ENCODE data around the gene POU2F1.
"Not testable (repeated sequence)": the region's sequence is repeated elsewhere in the genome, so short reads cannot be mapped to it uniquely, and the experiment has no call there.

Gene POU2F1

DNA sequence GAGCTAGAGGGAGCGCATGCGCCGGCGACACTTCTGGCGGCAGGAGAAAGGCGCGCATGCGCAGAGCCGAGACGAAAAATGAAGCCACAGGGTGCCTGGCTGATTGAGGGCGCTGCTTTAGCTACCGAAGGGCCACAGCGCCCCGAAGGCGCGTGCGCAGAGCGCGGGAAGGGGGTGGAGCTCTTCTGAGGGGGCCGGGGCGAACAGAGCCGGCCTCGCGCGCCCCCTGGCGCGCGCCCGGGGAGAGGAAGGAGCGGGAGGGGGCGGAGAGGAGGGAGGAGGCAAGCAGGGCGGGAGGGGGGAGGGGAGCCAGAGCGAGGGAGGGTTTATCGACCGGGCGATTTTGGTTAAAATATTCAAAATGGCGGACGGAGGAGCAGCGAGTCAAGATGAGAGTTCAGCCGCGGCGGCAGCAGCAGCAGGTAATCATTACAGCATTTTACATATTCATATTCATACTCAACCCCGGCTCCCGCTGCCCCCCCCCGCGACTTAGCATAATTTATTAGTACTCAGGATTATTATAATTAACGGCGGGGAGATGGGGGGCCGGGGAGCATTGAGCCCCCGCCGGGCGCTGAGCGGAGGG is at the start of gene POU2F1:
Gene POU2F1 (plus strand): TSS at position 350 of the 589 bp plus-strand sequence. CDS start 12 bp downstream, at position 362.
- FAIRE-seq = peak; percentile 66

DNA sequence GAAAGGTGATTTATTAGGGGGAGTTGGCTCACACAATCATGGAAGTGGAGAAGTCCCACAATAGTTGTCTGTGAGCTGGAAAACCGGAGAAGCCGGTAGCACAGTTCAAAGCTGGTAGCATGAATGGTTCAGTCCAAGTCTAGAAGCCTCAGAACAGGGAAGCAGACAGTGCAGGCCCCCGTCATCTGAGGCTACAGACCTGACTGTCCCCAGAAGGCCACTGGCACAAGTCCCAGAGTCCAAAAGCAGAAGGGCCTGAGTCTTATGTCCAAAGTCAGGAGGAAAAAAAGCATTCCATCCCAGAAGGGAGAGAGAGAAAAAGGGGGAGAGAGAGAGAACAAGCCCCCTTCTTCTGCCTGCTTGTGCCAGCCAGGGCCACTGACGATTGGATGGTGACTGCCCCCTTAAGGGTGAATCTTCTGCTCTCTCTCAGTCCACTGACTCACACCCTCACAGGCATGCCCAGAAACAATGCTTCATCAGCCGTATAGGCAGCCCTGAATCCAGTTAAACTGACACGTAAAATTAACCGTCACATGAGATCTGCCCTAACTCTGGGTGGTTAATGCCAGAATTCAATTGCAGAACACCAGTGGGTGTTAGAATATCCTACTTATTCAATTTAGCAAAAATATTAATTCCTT is 49.3 kb upstream of the POU2F1 start:
- no peak for FAIRE-seq

DNA sequence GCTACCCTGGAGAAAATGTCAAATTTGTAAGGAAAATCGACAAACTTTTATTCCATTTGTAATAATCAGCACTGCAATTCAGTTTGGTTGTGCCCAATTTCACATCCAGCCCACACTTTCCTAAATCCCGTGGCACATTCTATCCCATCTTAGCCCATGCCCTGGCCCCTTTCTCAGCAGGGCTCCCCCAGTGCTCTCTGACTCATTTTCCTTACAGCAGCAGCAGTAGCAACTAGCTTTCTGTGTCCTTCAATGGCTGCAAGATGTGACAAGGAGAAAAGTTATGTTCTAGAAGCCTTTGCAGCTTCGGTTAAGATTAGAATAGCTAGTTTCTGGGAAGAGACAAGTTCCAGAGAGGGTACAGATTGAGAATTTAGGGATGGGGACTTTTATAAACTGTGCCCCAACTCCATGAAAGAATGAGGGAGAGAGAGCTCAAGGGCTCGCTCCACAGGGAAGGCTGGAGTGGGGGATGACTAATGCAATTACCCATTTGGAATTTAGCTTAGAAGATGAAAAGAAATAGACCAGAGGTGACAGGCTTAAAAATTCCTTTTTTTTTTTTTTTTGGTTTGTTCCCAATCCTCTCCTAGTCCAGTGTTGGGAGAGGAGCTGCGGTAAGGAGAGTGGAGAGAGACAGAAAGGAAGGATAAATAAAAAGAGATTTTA is 47.0 kb upstream of the POU2F1 start:
- FAIRE-seq = no peak

DNA sequence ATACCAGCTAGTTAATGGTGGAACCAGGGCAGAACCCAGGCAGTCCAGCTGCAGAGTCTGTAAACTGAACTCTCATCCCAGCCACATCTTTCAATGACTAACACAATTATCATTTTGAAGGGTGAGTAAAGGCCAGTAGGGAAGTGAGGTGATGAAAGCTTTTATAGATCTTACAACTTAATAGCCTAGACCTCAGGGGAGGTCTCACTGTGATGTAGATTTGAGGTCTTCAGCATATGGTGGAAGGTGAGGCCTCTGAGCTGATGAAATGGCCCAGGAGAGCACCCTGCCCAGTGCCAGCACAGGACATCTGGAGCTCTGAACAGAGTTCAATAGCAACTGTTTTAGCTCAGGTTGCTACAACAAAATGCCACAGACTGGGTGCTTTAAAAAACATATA is 44.8 kb upstream of the POU2F1 start:
- FAIRE-seq = no peak

DNA sequence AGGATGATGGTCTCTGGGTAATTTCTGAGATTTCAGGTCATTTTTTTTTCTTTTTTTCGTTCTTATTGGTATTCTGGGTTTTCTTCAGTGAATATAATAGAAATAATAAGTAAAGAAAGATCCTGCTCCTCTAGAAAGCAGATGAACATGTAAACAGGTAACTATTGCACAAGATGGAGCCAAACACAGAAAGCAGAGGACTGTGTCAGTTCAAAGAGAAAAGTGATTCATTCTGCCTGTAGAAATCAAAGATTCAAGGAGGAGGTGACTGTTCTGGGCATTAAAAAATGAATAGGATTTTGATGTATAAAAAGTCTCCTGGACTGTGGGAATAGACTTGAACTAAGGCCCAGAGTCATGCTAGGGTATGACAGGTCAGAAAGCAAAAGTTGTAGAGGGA is 41.9 kb upstream of the POU2F1 start:
- FAIRE-seq = no peak

DNA sequence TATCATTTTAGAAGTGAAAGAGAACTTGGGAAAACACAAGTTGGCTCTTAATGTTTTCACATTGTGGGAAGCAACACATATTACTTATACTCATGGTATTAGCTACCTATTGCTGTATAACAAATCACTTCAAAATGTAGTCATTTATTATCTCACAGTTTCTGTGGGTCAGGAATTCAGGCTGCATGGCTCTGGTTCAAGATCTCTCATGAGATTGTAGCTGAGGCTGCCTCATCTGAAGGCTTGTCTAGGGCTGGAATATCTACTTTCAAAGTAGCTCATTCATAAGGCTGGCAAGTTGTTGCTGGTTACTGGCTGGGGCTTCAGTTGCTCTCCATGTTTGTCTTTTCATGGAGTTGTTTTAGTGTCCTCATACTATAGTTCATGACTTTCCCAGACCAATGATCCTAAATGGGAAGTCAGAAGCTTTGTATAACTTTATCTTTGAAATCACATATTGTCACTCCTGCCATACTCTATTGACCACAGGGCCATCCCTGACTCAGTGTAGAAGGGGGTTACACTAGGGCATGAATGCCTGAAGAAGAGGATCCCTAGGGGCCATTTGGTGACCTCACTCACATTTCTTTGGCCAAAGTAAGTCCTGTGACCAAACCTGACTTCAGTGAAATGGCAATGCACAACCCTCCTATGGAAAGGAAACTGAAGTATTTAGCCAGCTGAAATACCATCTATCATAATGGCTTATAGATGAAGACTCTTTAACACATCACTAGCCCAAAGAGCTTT is 37.9 kb upstream of the POU2F1 start:
- no peak for FAIRE-seq

DNA sequence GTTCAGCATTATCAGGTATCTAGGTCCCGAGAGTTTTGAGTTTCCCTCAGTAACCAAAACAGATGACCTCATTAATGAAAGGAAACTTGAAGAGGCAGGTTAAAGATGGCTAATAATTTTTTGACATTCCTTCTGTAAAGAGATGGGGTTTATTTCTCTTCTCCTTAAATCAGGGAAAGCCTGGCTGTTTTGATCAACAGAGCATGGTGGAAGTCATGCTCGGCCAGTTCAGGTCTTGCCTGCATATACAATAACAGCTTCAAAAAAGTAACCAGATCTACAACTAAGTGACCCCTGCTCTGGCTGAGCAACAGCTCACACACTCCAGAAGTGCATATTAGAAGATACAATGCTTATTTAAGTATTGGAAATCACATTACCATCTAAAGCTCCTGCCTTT is 36.6 kb upstream of the POU2F1 start:
- FAIRE-seq = no peak

DNA sequence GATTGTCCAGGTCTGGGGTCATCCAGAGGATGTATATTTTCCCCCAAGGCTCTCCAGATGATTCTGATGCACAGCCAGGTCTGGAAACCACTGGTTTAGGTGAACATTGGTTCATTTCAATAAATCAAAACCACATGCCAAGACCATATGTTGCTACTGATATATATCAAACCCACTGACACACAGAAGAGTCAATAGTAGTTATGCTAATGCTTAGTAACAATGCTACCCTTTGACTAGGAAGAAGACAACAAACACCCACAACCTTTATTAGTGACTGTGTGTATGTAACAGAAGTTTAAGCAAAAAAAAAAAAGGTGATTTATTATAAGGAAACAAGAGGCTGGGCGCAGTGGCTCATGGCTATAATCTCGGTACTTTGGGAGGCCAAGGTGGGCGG is 35.6 kb upstream of the POU2F1 start:
- FAIRE-seq = no peak

DNA sequence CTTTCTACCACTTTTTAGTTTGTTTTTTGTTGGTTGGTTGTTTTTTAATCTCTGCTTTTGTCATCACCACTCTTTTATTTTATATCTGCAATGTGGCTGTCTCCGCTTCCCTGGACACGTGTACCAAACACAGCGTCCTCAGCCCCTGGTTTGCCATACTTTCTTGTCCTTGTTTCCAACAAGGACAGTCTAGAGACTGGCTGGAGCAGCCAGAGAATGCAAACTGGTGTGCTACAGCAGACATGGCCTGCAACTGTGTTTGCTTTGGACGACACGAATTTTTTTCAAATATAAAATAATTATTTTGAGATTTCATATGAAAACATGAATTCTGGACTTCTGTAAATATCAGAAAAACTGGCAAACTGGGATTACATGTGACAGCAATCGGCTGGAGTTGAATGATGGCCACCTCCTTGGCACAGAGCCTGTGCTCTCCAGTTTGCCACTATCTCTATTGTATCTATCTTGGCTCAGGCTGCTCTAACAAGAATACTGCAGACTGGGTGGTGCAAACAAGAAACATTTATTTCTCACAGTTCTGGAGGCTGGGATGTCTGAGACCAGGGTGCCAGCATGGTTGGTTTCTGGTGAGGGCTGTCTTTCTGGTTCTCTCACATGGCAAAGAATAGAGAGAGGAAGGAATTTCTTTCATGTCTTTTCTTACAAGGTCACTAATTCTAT is 34.6 kb upstream of the POU2F1 start:
- FAIRE-seq = no peak

DNA sequence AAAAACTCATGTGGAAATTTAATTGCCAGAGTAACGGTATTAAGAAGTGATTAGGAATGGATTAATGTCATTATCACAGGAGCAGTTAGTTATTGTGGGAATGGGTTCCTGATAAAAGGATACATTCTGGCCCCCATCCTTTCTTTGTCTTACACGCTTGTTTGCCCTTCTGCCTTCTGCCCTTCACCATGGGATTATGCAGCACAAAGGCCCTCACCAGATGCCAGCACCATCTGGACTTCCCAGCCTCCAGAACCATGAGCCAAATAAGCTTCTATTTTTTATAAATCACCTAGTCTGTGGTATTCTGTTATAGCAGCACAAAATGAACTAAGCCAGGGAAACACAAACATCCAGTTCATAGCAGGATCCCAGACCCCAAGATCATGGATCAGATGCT is 33.9 kb upstream of the POU2F1 start:
- FAIRE-seq = no peak

DNA sequence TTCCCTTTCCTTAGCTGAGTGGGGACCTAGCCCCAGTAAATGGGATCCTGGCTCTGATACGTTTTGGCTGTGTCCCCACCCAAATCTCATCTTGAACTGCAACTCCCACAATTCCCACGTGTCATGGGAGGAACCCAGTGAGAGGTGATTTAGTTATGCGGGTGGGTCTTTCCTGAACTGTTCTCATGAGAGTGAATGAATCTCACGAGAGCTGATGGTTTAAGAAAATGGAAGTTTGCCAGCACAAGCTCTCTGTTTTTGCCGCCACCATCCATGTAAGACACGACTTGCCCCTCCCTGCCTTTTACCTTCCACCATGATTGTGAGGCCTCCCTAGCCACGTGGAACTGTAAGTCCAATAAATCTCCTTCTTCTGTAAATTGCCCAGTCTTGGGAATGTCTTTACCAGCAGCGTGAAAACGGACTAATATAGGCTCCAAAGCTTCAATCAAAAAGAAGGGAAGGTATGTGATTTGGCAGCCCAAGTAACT is 29.9 kb upstream of the POU2F1 start:
- no peak for FAIRE-seq

DNA sequence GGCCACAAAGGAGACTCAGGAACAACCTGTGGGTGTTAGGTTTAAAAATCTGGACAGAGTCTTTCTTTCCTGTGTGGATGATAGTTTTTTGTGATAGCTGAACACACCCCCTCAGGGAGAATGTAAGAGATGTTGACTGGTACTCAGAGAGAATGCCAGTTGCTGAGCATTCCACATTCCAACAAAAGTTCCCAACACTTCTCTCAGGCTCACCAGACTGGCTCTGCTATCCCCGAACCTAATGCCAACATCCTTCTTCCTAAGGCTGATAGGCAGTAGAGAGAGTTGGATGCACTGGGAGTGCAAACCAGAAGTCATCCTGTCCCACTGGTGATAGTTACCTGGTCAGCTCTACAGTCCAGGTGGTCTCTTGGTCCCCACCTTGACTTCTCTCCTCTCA is 28.7 kb upstream of the POU2F1 start:
- no peak for FAIRE-seq

DNA sequence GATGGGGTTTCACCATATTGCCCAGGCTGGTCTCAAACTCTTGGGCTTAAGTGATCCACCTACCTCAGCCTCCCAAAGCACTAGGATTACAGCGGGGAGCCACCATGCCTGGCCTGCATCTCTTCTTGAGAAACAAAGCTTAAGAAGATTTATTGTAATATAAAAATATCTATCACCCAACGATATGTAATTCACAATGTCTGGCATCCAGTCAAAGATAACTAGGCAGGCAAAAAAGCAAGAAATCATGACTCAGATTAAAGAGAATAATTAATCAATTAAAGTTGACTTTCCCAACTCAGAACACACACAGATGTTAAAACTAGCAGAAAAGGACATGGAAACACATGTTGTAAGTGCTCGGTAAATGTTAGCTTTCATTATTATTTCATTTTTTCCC is 26.5 kb upstream of the POU2F1 start:
- FAIRE-seq = no peak

DNA sequence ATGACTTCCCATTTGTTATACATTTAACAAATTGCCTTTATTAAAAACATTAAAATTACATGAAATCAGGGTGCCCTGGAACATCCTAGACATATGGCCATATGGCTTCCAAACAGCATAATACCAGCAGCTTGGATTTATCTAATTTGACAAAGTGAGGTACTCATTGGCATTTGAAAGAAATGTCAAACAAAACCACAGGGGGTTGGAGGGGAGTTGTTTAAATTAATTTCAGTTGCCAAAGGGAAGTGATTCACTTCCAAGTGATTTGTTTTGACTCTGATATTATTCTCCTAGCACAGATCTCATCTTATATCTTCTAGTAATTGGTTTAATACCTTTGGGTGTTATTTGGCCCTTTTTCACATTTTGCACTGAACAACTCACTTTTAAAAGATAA is 24.5 kb upstream of the POU2F1 start:
- FAIRE-seq = no peak

DNA sequence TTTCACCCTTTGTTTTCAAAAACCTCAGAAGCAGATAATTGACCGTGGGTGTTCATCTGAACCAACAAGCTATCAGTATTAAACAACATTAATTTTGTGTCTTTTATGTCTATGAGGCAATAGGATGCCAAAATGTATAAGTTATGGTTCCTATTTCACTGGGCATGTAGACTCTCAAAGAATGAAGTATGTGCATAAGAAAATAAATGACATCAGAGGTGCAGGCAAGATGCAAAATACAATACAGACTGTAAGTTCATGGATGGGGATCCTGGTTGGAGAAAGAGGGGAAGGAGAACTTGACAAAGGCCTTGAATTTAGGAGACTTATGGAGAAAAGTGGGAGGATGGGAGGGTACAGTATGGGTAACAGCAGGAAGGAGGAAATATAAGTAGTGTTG is 23.4 kb upstream of the POU2F1 start:
- FAIRE-seq = no peak

DNA sequence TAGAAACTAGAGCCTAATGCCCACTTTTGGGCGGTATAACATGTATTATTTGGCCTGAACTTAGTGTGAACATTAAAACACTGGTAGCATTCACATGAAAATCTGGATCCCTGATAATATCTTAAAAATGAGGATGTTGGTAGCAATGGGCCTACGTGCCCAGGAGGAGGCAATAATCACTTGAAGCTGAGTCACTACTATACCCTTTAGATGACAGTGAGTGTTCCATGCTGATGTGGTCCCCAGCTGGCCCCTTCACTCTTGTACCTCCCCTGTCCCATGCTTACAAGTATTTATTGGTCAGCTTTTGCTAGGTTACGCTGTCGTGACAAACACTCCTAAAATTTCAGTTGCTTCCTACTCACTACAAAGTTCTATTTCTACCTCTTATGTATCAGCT is 23.0 kb upstream of the POU2F1 start:
- FAIRE-seq = no peak

DNA sequence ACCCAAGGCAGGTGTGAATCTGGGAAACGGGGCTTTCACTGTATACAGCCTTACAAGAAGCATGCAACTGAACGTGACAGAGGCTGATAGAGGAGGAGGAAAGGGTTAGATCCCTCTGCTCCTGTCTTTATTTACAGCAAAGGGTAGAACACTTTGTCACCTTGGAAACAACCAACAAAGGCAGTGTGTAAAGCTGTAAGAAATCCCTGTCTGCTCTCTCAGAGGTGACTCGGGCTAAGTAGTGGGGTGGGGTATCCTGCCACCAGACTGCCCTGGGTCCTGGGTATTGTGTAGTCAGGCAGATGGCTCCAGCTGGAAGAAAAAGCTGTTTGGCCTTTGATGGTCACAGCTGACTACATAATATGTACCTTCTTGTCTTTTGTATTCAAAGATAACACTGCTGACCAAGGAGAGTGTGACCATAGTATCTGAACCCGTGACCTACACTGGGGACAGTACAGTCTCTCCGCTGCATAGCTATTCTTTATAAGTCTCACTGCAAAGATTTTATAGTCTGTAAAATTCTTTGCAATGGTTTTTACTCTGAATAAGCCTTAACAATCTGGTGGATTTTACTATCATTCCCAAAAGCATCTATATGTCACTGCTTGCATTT is 22.1 kb upstream of the POU2F1 start:
- FAIRE-seq = no peak

DNA sequence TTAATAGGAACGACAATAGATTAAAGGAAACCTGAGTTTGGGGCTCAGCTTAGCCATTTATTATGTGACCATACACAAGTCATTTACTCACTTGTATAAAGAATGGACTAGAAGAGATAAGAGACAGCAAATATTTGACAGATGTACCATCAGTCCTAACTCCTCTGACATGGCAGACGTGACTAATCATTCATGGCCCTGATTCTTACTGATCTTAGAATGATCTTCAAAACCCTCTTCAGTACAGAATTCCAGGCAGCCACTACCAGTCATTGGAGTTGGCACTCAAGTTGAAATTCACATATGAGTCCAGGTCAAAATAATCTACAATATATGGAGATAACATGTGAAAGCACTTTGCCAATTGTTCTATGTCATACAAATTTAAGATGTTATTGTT is 21.0 kb upstream of the POU2F1 start:
- no peak for FAIRE-seq

DNA sequence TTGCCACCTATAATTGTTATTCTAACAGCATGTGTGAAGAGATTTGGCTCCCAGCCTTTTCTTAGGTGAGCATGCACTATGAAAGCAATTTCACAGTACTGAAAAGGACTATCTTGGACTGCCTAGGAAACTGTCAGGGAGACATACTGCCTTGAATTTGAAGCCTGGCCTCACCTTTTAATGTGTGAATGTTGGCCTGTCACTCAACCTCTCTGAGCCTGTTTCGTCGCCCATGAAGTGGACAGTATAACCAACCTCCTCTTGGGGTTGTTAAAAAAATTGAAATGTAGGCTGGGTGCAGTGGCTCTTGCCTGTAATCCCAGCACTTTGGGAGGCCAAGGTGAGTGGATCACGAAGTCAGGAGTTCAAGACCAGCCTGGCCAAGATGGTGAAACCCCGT is 20.4 kb upstream of the POU2F1 start:
- FAIRE-seq = no peak

DNA sequence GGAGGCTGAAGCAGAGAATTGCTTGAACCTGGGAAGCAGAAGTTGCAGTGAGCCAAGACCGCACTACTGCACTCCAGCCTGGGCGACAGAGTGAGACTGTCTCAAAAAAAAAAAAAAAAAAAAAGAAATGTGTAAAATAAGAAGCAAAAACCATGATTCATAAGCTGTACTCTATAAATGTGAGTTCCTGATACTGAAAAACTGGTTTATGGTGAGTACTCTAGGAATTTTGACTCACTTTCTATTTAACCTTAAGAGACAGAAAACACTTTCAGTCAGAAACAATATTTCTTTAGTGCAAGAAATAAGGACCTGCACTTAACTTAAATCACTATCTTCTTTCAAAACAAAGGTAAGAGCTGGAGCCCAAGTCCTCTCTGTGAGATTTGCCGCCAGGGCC is 19.9 kb upstream of the POU2F1 start:
- FAIRE-seq = no peak

DNA sequence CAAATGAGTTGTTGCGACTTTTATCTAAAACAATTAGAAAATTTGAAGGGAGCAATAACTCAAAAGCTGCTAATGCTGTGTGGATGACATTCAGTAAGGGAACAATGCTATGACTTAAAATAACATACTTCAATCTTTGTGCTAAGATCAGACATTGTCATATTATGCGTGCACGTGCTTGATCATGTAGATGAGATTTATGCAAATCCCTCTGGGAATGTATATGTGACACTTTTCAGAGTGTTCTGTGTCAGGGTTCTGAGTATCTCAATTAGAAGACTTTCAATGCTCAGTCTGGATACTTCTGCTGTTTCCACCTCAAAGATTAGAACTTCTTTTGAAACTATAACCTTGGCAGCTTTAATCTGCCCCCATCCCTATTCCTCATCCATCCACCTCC is 18.6 kb upstream of the POU2F1 start:
- FAIRE-seq = no peak

DNA sequence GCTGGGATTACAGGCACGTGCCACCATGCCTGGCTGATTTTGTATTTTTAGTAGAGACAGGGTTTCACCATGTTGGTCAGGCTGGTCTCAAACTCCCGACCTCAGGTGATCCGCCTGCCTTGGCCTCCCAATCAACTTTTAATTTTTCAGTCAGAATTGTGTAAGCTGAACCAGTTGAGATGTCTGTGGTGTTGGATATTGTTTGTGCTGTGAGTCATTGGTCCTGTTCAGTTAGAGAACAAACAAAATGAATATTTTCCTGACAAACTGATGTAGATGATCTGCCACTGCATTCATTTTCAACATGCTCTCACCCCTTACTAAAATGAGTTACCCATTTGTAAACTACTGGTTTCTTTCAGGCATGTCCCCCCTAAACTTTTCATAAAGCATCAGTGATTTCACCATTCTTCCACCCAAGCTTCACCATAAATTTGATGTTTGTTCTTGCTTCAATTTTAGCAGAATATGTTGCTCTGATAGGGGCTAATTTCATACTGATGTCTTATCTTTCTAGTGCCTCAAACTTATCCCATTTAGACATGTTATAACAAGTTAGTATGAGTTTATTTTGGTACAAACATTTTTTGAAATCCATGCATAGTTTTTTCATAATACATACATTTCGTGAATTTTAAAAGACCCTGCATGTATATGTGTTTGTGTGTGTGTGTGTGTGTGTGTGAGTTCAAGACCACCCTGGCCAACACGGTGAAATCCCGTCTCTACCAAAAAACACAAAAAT is 15.2 kb upstream of the POU2F1 start:
- FAIRE-seq = not testable (repeated sequence)

Data from A204.1 (cell line).